K562 (cell line): ENCODE measurements around the gene SLC7A4. TPM values are rescaled to one million over a fixed set of nuclear protein-coding genes. Genes with fewer than 3 reads are reported as not detected.

Experiments
- CBX3 ChIP-seq, 2 experiments: IDR thresholded peaks; 1 replicate in 1 of 2; 2 replicates in 1 of 2; pipeline ENCODE4 v1.6.1; 2012; ENCODE audit warnings: inconsistent platforms in 2 of 2, low read length in 2 of 2, borderline replicate concordance in 1 of 2, control low read depth in 1 of 2
- CTBP1 ChIP-seq: fragments of 450-650 bp; IDR thresholded peaks from 2 replicates; pipeline ENCODE4 v1.6.1; 2016; ENCODE audit warnings: borderline replicate concordance
- ELF4 ChIP-seq: fragments of 450-650 bp; formaldehyde crosslinking; IDR thresholded peaks from 2 replicates; pipeline ENCODE4 v1.4.0; 2022; ENCODE audit warnings: missing genetic modification characterization
- HDAC2 ChIP-seq: fragments of 450-650 bp; IDR thresholded peaks from 2 replicates; pipeline ENCODE4 v1.6.1; 2016; ENCODE audit warnings: mild to moderate bottlenecking
- HIVEP1 ChIP-seq: fragments of 250-450 bp; sonication (Bioruptor Pico); IDR thresholded peaks from 2 replicates; pipeline ENCODE4 v1.4.0; 2020; ENCODE audit warnings: mild to moderate bottlenecking
- ILF3 ChIP-seq: fragments of 450-650 bp; IDR thresholded peaks from 2 replicates; pipeline ENCODE4 v1.6.1; 2018; ENCODE audit warnings: antibody characterized with exemption, mild to moderate bottlenecking, moderate library complexity, borderline replicate concordance
- KAT2B ChIP-seq: IDR thresholded peaks from one replicate; pipeline ENCODE4 v1.6.1; 2012; ENCODE audit warnings: low read depth, mild to moderate bottlenecking, control low read depth, inconsistent platforms, low read length, moderate library complexity
- KAT7 ChIP-seq: sonication (generic); formaldehyde crosslinking; IDR thresholded peaks from 2 replicates; pipeline ENCODE4 v1.8.0; 2022; ENCODE audit warnings: missing genetic modification reagents, mild to moderate bottlenecking, borderline replicate concordance
- KDM2B ChIP-seq: fragments of 250-450 bp; sonication (Bioruptor Pico); IDR thresholded peaks from 2 replicates; pipeline ENCODE4 v1.8.0; 2021; ENCODE audit warnings: mild to moderate bottlenecking, moderate library complexity
- MTA3 ChIP-seq: fragments of 450-650 bp; formaldehyde crosslinking; IDR thresholded peaks from 2 replicates; pipeline ENCODE4 v1.6.1; 2017; ENCODE audit warnings: mild to moderate bottlenecking, borderline replicate concordance
- NCOA1 ChIP-seq: fragments of 450-650 bp; IDR thresholded peaks from 2 replicates; pipeline ENCODE4 v1.6.1; 2016; ENCODE audit warnings: low read depth
- NFATC3 ChIP-seq: fragments of 450-650 bp; IDR thresholded peaks from 2 replicates; pipeline ENCODE4 v1.6.1; 2017; ENCODE audit warnings: mild to moderate bottlenecking
- THRAP3 ChIP-seq: fragments of 450-650 bp; IDR thresholded peaks from 2 replicates; pipeline ENCODE4 v1.6.1; 2016; ENCODE audit warnings: mild to moderate bottlenecking, inconsistent platforms, borderline replicate concordance
- TOE1 ChIP-seq, 2 experiments: fragments of 450-650 bp in 1 of 2; sonication (generic) in 1 of 2; formaldehyde crosslinking in 1 of 2; IDR thresholded peaks; 2 replicates each; pipeline versions ENCODE4 v1.7.1 to v1.8.0; 2016 to 2022; ENCODE audit warnings: borderline replicate concordance in 2 of 2, mild to moderate bottlenecking in 2 of 2, antibody characterized with exemption in 1 of 2, inconsistent platforms in 1 of 2, low read depth in 1 of 2, missing genetic modification reagents in 1 of 2, moderate library complexity in 1 of 2
- ZNF239 ChIP-seq: fragments of 250-450 bp; sonication (Bioruptor Pico); IDR thresholded peaks from 2 replicates; pipeline ENCODE4 v1.4.0; 2020; ENCODE audit warnings: mild to moderate bottlenecking
- ZNF354B ChIP-seq: fragments of 250-450 bp; sonication (Bioruptor Pico); IDR thresholded peaks from 2 replicates; pipeline ENCODE4 v1.4.0; 2020
- ZNF699 ChIP-seq: fragments of 250-450 bp; sonication (Bioruptor Pico); IDR thresholded peaks from 2 replicates; pipeline ENCODE4 v1.8.0; 2021; ENCODE audit warnings: mild to moderate bottlenecking, moderate library complexity; ENCODE audit not compliant: insufficient replicate concordance
- ZNF77 ChIP-seq: fragments of 250-450 bp; sonication (Bioruptor Pico); IDR thresholded peaks from 2 replicates; pipeline ENCODE4 v1.5.0; 2020
- ZNF830 ChIP-seq: fragments of 250-450 bp; sonication (Bioruptor Pico); IDR thresholded peaks from 2 replicates; pipeline ENCODE4 v1.5.0; 2021; ENCODE audit warnings: mild to moderate bottlenecking
- polyA plus RNA-seq, 8 experiments: library from polyadenylated mRNA; depleted of rRNA in 4 of 8; stranded (reverse) in 5 of 8; unstranded in 3 of 8; fragments of >200 nt; fragmentation: Nextera tagmentation in 2 of 8; fragmentation: Illumina TruSeq in 1 of 8; extraction: Ambion mirVana in 2 of 8; extraction: Trizol in 1 of 8; gene quantifications; 2 replicates each; pipeline versions ENCODE4 v1.2.1 to v1.2.3, GENCODE V29; 2011 to 2014; ENCODE audit warnings: inconsistent platforms in 1 of 8, missing spikeins in 1 of 8
- total RNA-seq, 7 experiments: library from RNA; depleted of rRNA in 6 of 7; stranded (reverse); fragments of >200 nt in 6 of 7; fragmentation: Illumina TruSeq in 2 of 7; extraction: Trizol in 2 of 7; gene quantifications; 2 replicates each; pipeline versions ENCODE4 v1.2.1 to v1.2.3, GENCODE V29; 2011 to 2021; ENCODE audit warnings: low replicate concordance in 1 of 7
- TF ChIP-seq, protein P1 (sequence below): fragments of 250-450 bp; sonication (Bioruptor Pico); IDR thresholded peaks from 2 replicates; pipeline ENCODE4 v1.4.0; 2020; ENCODE audit warnings: mild to moderate bottlenecking, moderate library complexity, borderline replicate concordance
- TF ChIP-seq, protein P2 (sequence below): IDR thresholded peaks from 2 replicates; pipeline ENCODE4 v1.6.1; 2011; ENCODE audit warnings: borderline replicate concordance, low read depth, mild to moderate bottlenecking, moderate library complexity, low read length; ENCODE audit not compliant: insufficient read depth, poor library complexity, severe bottlenecking
- TF ChIP-seq, protein P3 (sequence below): sonication (generic); formaldehyde crosslinking; IDR thresholded peaks from 2 replicates; pipeline ENCODE4 v1.8.0; 2022; ENCODE audit warnings: mild to moderate bottlenecking, missing genetic modification reagents
- TF ChIP-seq, protein P4 (sequence below): conservative IDR thresholded peaks from 2 replicates; pipeline ENCODE4 v1.6.1; 2011; ENCODE audit warnings: low read depth, mild to moderate bottlenecking, low read length; ENCODE audit not compliant: control insufficient read depth

The SLC7A4 gene
- total and polyA plus RNA-seq, 9 of the 15 experiments (the other 6 are each of a cell fraction or from before 2014, with no cell fraction given), result not detected

DNA sequence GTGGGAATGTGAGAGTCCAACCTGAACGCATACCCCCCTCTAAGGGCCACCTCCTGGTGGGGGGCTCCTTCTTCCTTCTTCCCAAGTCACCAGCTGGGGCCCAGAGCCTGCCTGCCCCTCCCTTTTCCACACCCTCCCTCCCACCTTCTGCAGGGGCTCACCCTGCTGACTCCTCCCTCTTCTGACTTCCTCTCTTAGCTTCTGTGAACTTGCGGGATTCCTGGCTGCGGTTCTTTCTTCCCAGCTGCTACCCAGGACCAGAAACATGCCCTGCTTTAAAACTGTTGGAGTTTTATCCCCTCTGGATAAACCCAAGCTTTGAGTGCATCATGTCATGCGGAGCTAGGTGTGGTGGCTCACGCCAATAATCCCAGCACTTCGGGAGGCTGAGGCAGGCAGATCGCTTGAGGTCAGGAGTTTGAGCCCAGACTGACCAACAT lies 23.5 kb upstream of the SLC7A4 start (continued):
- TF ChIP-seq, protein P1, sequence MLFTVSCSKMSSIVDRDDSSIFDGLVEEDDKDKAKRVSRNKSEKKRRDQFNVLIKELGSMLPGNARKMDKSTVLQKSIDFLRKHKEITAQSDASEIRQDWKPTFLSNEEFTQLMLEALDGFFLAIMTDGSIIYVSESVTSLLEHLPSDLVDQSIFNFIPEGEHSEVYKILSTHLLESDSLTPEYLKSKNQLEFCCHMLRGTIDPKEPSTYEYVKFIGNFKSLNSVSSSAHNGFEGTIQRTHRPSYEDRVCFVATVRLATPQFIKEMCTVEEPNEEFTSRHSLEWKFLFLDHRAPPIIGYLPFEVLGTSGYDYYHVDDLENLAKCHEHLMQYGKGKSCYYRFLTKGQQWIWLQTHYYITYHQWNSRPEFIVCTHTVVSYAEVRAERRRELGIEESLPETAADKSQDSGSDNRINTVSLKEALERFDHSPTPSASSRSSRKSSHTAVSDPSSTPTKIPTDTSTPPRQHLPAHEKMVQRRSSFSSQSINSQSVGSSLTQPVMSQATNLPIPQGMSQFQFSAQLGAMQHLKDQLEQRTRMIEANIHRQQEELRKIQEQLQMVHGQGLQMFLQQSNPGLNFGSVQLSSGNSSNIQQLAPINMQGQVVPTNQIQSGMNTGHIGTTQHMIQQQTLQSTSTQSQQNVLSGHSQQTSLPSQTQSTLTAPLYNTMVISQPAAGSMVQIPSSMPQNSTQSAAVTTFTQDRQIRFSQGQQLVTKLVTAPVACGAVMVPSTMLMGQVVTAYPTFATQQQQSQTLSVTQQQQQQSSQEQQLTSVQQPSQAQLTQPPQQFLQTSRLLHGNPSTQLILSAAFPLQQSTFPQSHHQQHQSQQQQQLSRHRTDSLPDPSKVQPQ (CRISPR knock-in tag), result no peak
- TF ChIP-seq ZNF830 (peak; percentile 14; the same call in 1 of the 2 replicates), CTBP1 (peak; percentile 71), ZNF699 (CRISPR knock-in tag) (no peak), KAT7 (CRISPR knock-in tag) (0 out of 2 replicates have a peak, but pooled peaks have one; percentile 82), MTA3 (0 out of 2 replicates have a peak, but pooled peaks have one; percentile 35), KAT2B (no peak), KDM2B (CRISPR knock-in tag) (no peak), TOE1 (IDR thresholded peaks at IDR 0.05; ENCODE audit: borderline replicate concordance) (no peak), TOE1 (CRISPR knock-in tag; IDR thresholded peaks at IDR 0.05; ENCODE audit: borderline replicate concordance, low read depth) (no peak), NFATC3 (no peak), ZNF354B (CRISPR knock-in tag) (no peak), ZNF239 (no peak; the same call in 1 of the 2 replicates), CBX3 (IDR thresholded peaks at IDR 0.05; ENCODE audit: borderline replicate concordance in 1 of 2, low read length in 2 of 2) (no peak), HIVEP1 (CRISPR knock-in tag) (0 out of 2 replicates have a peak, but pooled peaks have one; percentile 6), ILF3 (no peak), NCOA1 (no peak), ZNF77 (CRISPR knock-in tag) (no peak), ELF4 (CRISPR knock-in tag) (peak; percentile 84; the same call in 1 of the 2 replicates), THRAP3 (no peak), HDAC2 (no peak)
- TF ChIP-seq, protein P2, sequence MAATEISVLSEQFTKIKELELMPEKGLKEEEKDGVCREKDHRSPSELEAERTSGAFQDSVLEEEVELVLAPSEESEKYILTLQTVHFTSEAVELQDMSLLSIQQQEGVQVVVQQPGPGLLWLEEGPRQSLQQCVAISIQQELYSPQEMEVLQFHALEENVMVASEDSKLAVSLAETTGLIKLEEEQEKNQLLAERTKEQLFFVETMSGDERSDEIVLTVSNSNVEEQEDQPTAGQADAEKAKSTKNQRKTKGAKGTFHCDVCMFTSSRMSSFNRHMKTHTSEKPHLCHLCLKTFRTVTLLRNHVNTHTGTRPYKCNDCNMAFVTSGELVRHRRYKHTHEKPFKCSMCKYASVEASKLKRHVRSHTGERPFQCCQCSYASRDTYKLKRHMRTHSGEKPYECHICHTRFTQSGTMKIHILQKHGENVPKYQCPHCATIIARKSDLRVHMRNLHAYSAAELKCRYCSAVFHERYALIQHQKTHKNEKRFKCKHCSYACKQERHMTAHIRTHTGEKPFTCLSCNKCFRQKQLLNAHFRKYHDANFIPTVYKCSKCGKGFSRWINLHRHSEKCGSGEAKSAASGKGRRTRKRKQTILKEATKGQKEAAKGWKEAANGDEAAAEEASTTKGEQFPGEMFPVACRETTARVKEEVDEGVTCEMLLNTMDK, result no peak
- TF ChIP-seq, protein P3, sequence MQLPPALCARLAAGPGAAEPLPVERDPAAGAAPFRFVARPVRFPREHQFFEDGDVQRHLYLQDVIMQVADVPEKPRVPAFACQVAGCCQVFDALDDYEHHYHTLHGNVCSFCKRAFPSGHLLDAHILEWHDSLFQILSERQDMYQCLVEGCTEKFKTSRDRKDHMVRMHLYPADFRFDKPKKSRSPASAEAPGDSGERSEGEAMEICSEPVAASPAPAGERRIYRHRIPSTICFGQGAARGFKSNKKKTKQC (CRISPR knock-in tag), result no peak
- TF ChIP-seq, protein P4, sequence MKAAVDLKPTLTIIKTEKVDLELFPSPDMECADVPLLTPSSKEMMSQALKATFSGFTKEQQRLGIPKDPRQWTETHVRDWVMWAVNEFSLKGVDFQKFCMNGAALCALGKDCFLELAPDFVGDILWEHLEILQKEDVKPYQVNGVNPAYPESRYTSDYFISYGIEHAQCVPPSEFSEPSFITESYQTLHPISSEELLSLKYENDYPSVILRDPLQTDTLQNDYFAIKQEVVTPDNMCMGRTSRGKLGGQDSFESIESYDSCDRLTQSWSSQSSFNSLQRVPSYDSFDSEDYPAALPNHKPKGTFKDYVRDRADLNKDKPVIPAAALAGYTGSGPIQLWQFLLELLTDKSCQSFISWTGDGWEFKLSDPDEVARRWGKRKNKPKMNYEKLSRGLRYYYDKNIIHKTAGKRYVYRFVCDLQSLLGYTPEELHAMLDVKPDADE, result no peak
